ENCODE measurements around the gene RACGAP1.

- no peak for TF ChIP-seq POLR2A (IDR thresholded peaks at IDR 0.05; ENCODE audit: low read length)
- no peak for TF ChIP-seq GATA1 (IDR thresholded peaks at IDR 0.05; ENCODE audit: low read depth, low read length)
These were observed 36.8 kb upstream of the RACGAP1 start for GRCh38 chr12:50061946-50062686.
